BLaER1 (cell line): ENCODE measurements around the gene PCDHGA9.

Experiments
- H3K27ac ChIP-seq: shearing (Covaris generic); formaldehyde crosslinking; 2 replicates; pipeline ENCODE4 v1.8.1; 2022
- H3K27me3 ChIP-seq: shearing (Covaris generic); formaldehyde crosslinking; 2 replicates; pipeline ENCODE4 v1.8.1; 2022
- H3K36me3 ChIP-seq: shearing (Covaris generic); formaldehyde crosslinking; 2 replicates; pipeline ENCODE4 v1.8.1; 2022
- H3K4me1 ChIP-seq: shearing (Covaris generic); formaldehyde crosslinking; 2 replicates; pipeline ENCODE4 v1.8.1; 2022
- H3K4me2 ChIP-seq: shearing (Covaris generic); formaldehyde crosslinking; 2 replicates; pipeline ENCODE4 v1.8.1; 2022
- H3K4me3 ChIP-seq: shearing (Covaris generic); formaldehyde crosslinking; 2 replicates; pipeline ENCODE4 v1.8.1; 2022
- H3K9ac ChIP-seq: shearing (Covaris generic); formaldehyde crosslinking; 2 replicates; pipeline ENCODE4 v1.8.1; 2022
- H3K9me3 ChIP-seq: shearing (Covaris generic); formaldehyde crosslinking; 2 replicates; pipeline ENCODE4 v1.8.1; 2022
- H4K20me1 ChIP-seq: shearing (Covaris generic); formaldehyde crosslinking; 2 replicates; pipeline ENCODE4 v1.8.1; 2022
- Cebpa-rat ChIP-seq: shearing (Covaris generic); IDR thresholded peaks from 2 replicates; pipeline ENCODE4 v1.8.1; 2022

The PCDHGA9 gene

DNA sequence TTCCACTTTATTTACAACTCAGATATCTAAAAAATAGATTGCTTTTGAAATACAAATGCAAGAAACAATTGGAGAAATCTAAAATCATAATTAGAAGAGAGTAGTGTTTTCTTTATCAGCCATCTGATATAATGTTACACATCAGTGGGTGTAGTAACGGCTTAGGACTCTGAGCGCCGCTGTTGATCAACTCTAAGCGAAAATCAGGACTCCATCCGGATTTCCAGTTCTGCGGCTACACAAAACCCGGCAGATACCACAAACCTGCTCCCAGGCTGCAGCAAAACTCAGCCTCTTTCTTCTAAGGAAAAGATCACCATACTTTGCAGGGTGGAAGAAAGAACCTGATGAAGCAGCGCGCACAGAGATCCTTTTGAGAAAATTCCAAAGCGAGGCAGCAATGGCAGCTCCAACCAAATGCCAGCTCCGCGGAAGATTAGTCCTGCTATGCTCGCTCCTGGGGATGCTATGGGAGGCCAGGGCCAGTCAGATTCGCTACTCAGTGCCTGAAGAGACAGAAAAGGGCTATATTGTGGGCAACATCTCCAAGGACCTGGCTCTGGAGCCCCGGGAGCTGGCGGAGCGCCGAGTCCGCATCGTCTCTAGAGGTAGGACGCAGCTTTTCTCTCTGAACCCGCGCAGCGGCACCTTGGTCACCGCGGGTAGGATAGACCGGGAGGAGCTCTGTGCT, at the start of gene PCDHGA9:
Gene PCDHGA9, plus strand, starts transcription at position 226 of the 691 bp plus-strand sequence. Its CDS starts 175 bp downstream, at position 401.
- H4K20me1 ChIP-seq = no peaks in the 10 kb centered on the region
- H3K4me2 ChIP-seq = no peak within 1 kb of the TSS
- H3K27ac ChIP-seq = no peak within 1 kb of the TSS
- no peaks in the 10 kb centered on the region for H3K27me3 ChIP-seq
- H3K9me3 ChIP-seq = peaks cover 44% of the 10 kb centered on the region
- no peaks in the 10 kb centered on the region for H3K36me3 ChIP-seq
- no peak within 1 kb of the TSS for H3K9ac ChIP-seq
- no peak within 1 kb of the TSS for H3K4me3 ChIP-seq
- TF ChIP-seq Cebpa-rat = no peak
- no peaks in the 10 kb centered on the region for H3K4me1 ChIP-seq

DNA sequence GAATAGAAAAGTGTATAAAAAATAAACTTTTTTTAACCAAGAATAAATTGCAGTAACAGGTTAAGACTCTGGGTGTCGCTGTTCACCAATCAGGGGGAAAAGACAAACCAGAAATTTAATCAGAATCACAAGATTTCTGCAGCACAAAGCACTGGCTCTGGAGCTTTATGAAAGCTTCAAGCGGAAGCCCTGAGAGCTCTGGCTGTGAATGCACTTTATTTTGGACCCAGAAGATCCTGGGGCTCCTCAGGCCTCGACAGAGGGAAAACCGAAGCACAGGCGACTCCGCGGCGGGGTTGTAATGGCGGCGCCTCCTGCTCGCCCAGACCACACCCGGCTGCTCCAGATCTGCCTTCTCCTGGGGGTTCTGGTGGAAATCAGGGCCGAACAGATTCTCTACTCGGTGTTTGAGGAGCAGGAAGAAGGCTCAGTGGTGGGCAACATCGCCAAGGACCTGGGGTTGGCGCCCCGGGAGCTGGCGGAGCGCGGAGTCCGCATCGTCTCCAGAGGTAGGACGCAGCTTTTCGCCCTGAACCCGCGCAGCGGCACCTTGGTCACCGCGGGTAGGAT, 47.6 kb upstream of the PCDHGA9 start, which contains the start of gene PCDHGA4:
Gene PCDHGA4, plus strand, starts transcription at position 122 of the 570 bp plus-strand sequence. Its CDS starts 87 bp downstream, at position 209.
- no peak within 1 kb of the TSS for H3K27ac ChIP-seq
- TF ChIP-seq Cebpa-rat = no peak
- no peaks in the 10 kb centered on the region for H3K27me3 ChIP-seq
- H3K36me3 ChIP-seq = no peaks in the 10 kb centered on the region
- H3K4me1 ChIP-seq = no peaks in the 10 kb centered on the region
- no peak within 1 kb of the TSS for H3K9ac ChIP-seq
- peaks cover 67% of the 10 kb centered on the region for H3K9me3 ChIP-seq
- H4K20me1 ChIP-seq = no peaks in the 10 kb centered on the region
- H3K4me2 ChIP-seq = no peak within 1 kb of the TSS
- no peak within 1 kb of the TSS for H3K4me3 ChIP-seq

DNA sequence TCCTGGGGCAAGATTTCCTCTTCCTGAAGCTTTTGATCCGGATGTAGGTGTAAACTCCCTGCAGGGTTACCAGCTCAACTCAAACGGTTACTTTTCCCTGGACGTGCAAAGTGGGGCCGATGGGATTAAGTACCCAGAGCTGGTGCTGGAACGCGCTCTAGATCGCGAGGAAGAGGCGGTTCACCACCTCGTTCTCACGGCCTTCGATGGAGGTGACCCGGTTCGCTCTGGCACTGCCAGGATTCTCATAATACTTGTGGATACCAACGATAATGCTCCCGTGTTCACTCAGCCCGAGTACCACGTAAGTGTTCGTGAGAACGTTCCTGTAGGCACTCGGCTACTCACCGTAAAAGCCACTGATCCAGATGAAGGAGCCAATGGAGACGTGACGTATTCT, 46.9 kb upstream of the PCDHGA9 start:
- no peaks in the 10 kb centered on the region for H3K4me1 ChIP-seq
- H4K20me1 ChIP-seq = no peaks in the 10 kb centered on the region
- TF ChIP-seq Cebpa-rat = no peak
- H3K27me3 ChIP-seq = no peaks in the 10 kb centered on the region
- H3K9me3 ChIP-seq = peaks cover 67% of the 10 kb centered on the region
- H3K36me3 ChIP-seq = no peaks in the 10 kb centered on the region
- no peak overlapping the region for H3K4me2 ChIP-seq
- H3K27ac ChIP-seq = no peak overlapping the region
- no peak overlapping the region for H3K9ac ChIP-seq
- H3K4me3 ChIP-seq = no peak overlapping the region

DNA sequence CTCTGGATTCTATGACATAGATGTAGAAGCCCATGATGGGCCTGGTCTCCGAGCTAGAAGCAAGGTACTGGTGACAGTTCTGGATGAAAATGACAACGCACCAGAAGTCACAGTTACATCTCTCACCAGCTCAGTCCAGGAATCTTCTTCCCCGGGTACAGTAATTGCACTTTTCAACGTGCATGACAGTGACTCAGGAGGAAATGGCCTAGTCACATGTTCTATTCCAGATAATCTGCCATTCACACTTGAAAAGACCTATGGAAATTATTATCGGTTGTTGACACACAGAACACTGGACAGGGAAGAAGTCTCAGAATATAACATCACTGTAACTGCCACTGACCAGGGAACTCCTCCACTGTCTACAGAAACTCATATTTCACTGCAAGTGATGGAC, 46.4 kb upstream of the PCDHGA9 start:
- H3K4me1 ChIP-seq = no peaks in the 10 kb centered on the region
- H3K36me3 ChIP-seq = no peaks in the 10 kb centered on the region
- H3K27me3 ChIP-seq = no peaks in the 10 kb centered on the region
- H3K4me3 ChIP-seq = no peak overlapping the region
- no peak overlapping the region for H3K4me2 ChIP-seq
- TF ChIP-seq Cebpa-rat = no peak
- H3K9ac ChIP-seq = no peak overlapping the region
- H3K9me3 ChIP-seq = peaks cover 67% of the 10 kb centered on the region
- H4K20me1 ChIP-seq = no peaks in the 10 kb centered on the region
- H3K27ac ChIP-seq = no peak overlapping the region

DNA sequence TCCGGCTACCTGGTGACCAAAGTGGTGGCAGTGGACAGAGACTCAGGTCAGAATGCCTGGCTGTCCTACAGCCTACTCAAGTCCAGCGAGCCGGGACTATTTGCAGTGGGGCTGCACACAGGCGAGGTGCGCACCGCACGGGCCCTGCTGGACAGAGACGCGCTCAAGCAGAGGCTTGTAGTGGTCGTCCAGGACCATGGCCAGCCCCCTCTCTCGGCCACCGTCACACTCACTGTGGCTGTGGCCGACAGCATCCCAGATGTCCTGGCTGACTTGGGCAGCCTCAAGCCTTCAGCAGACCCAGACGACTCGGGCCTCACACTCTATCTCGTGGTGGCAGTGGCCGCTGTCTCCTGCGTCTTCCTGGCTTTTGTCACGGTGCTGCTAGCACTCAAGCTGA, 45.6 kb upstream of the PCDHGA9 start:
- H3K4me1 ChIP-seq = no peaks in the 10 kb centered on the region
- no peak overlapping the region for H3K9ac ChIP-seq
- no peak for TF ChIP-seq Cebpa-rat
- H3K9me3 ChIP-seq = peaks cover 67% of the 10 kb centered on the region
- H4K20me1 ChIP-seq = no peaks in the 10 kb centered on the region
- H3K36me3 ChIP-seq = no peaks in the 10 kb centered on the region
- H3K27ac ChIP-seq = no peak overlapping the region
- H3K4me3 ChIP-seq = no peak overlapping the region
- no peak overlapping the region for H3K4me2 ChIP-seq
- no peaks in the 10 kb centered on the region for H3K27me3 ChIP-seq

DNA sequence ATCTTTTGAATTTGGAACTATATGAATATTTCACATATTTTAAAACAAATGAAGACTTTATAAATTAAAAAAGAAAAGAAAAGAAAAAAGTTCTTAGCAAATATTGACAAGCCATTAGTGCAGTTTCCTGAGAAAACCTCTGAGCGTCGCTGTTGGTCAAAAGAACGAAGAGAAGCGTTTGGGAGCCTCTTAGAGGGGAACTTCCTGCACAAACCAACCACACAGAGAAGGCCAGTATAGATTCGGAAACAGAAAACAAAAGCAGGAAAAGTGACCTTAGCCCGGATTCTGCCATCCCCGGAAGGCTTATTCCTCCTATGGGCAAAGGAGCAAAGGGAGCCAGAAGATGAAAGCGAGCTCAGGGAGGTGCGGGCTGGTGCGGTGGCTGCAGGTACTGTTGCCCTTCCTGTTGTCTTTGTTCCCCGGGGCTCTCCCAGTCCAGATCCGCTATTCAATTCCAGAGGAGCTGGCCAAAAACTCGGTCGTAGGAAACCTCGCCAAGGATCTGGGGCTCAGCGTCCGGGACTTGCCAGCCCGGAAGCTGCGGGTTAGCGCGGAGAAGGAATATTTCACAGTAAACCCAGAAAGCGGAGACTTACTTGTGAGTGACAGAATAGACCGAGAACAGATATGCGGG, 42.7 kb upstream of the PCDHGA9 start, which contains the start of gene PCDHGB2:
Gene PCDHGB2, plus strand, starts transcription at position 205 of the 637 bp plus-strand sequence. Its CDS starts 142 bp downstream, at position 347.
- Histone ChIP-seq H3K9ac (no peak within 1 kb of the TSS), H3K9me3 (peaks cover 78% of the 10 kb centered on the region), H3K4me1 (no peaks in the 10 kb centered on the region), H3K27ac (no peak within 1 kb of the TSS), H3K4me2 (no peak within 1 kb of the TSS), H3K36me3 (no peaks in the 10 kb centered on the region), H4K20me1 (no peaks in the 10 kb centered on the region), H3K4me3 (peak within 1 kb of the TSS; percentile 44), H3K27me3 (no peaks in the 10 kb centered on the region)
- TF ChIP-seq Cebpa-rat = no peak

DNA sequence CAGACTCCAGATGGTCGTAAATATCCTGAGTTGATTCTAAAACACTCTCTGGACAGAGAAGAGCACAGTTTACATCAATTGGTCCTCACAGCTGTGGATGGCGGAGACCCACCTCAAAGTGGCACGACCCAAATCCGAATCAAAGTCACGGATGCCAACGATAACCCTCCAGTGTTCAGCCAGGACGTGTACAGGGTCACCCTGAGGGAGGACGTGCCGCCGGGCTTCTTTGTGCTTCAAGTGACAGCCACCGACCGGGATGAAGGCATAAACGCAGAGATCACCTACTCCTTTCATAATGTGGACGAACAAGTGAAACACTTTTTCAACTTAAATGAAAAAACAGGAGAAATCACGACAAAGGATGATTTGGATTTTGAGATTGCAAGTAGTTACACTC, 41.9 kb upstream of the PCDHGA9 start:
- Histone ChIP-seq H3K27ac (no peak overlapping the region), H3K4me2 (no peak overlapping the region), H3K4me1 (no peaks in the 10 kb centered on the region), H3K4me3 (no peak overlapping the region), H4K20me1 (no peaks in the 10 kb centered on the region), H3K9me3 (peaks cover 78% of the 10 kb centered on the region), H3K36me3 (no peaks in the 10 kb centered on the region), H3K9ac (no peak overlapping the region), H3K27me3 (no peaks in the 10 kb centered on the region)
- TF ChIP-seq Cebpa-rat = no peak

DNA sequence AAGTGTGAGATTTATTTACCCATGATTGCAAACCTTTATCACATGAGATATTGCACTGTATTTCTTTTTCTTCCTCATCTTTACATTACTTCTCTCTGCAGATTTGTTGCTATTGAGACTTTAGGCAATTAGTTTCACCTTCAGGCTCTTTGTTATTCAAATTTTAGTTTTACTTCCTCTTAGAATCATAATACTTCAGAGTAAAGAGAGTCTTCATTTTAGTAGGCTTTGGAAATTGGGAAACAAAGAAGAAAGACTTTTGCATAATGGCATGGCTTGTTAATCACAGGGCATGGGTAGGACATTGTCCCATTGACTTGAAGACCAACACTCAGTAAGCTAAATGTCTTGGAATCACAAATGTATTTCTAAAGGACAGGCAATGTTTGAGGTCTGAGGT, 39.9 kb upstream of the PCDHGA9 start:
- Histone ChIP-seq H3K4me1 (no peaks in the 10 kb centered on the region), H3K36me3 (no peaks in the 10 kb centered on the region), H3K4me2 (no peak overlapping the region), H4K20me1 (no peaks in the 10 kb centered on the region), H3K27ac (no peak overlapping the region), H3K27me3 (no peaks in the 10 kb centered on the region), H3K9me3 (peaks cover 74% of the 10 kb centered on the region), H3K4me3 (no peak overlapping the region), H3K9ac (no peak overlapping the region)
- no peak for TF ChIP-seq Cebpa-rat

DNA sequence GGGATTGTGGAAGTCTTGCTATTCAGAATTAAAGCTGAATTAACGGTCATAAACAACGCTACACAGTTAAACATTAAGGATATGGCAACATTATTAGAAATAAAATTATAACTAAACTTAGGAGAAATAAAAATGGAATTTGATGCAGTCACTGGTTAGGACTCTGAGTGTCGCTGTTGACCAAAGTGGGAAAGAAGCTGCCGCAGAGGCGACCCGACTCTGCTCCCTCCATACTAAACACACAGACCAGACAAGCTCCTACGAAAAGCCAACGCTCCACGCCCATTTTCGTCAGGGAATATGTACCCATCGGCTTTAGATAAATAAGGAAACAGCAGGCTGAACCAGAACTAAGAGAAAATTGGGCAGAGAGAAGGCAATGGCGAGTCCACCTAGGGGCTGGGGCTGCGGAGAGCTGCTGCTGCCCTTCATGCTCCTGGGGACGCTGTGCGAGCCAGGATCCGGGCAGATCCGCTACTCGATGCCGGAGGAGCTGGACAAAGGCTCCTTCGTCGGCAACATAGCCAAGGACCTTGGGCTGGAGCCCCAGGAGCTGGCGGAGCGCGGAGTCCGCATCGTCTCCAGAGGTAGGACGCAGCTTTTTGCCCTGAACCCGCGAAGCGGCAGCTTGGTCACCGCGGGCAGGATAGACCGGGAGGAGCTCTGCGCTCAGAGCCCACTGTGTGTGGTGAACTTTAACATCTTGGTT, 38.5 kb upstream of the PCDHGA9 start, which contains the start of gene PCDHGA5:
Gene PCDHGA5, plus strand, starts transcription at position 211 of the 709 bp plus-strand sequence. Its CDS starts 169 bp downstream, at position 380.
- Histone ChIP-seq H3K4me2 (no peak within 1 kb of the TSS), H4K20me1 (no peaks in the 10 kb centered on the region), H3K27ac (no peak within 1 kb of the TSS), H3K9me3 (peaks cover 74% of the 10 kb centered on the region), H3K4me3 (no peak within 1 kb of the TSS), H3K9ac (no peak within 1 kb of the TSS), H3K4me1 (no peaks in the 10 kb centered on the region), H3K36me3 (no peaks in the 10 kb centered on the region), H3K27me3 (no peaks in the 10 kb centered on the region)
- no peak for TF ChIP-seq Cebpa-rat
